Raji (cell line): Measurements from ENCODE around the gene ANK3.

Source experiments
- POLR2A ChIP-seq: IDR thresholded peaks from 2 replicates; pipeline ENCODE4 v1.6.1; 2011; ENCODE audit warnings: low read depth, low read length, control low read depth; ENCODE audit not compliant: insufficient read depth

Gene ANK3

DNA sequence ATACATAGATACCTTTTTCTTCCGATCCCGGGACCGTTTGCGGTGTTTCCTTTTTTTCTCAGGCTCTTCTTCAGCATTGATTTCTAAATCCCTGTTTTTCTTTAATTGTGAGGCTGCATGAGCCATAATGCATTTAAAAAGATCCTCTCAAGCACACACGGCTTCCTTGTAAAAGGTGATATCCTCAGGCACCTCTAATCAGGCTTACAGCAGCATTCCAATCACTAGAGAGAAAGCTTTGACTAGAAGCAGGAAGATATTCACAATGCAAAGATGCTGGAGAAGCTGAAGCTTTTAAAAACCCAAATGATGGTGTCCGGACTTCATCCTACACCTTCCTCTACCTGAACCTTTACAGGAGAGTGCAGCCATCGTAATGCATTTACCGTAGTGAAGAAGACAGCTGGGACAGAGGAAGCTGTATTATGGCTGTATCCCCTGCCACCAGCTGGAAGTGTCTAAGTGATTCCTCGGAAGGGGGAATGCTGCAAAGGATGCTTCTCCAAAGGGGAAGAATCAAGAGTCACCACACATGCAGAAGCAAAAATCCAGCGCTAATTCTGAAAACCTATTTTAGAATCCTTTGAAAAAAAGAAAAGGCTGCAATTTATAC, at the start of gene ANK3:
Gene ANK3 (minus strand): TSS at position 463 of the 613 bp plus-strand sequence. CDS start 337 bp downstream, at position 126.
- TF ChIP-seq POLR2A, result no peak

GRCh38 chr10:60434418-60435046, 44.9 kb upstream of the ANK3 start:
- TF ChIP-seq POLR2A, result no peak

DNA sequence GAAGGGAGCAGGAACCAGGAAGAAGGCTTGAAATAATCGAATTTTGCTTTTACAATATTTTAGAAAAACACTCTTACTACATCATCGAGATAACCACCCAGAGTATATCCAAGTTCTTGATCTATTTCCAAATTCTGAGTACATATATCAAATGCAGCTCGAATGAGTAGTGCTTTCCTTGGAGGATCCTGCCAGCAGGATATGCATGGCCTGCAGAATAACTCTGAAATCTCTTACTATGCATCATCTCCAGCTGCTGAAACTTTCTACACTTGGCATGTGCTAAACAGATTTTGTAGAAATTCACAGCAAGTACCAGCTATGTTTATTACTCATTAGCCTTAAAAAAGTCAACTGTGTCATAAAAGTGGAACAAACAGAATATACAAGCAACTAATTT, 44.0 kb upstream of the ANK3 start:
- no peak for TF ChIP-seq POLR2A

- no peak for TF ChIP-seq POLR2A
These were observed 41.3 kb upstream of the ANK3 start for GRCh38 chr10:60430836-60431597.

- TF ChIP-seq POLR2A, result no peak
These were observed 40.3 kb upstream of the ANK3 start for GRCh38 chr10:60430017-60430416.

GRCh38 chr10:60429084-60429849, 39.6 kb upstream of the ANK3 start:
- TF ChIP-seq POLR2A, result no peak

DNA sequence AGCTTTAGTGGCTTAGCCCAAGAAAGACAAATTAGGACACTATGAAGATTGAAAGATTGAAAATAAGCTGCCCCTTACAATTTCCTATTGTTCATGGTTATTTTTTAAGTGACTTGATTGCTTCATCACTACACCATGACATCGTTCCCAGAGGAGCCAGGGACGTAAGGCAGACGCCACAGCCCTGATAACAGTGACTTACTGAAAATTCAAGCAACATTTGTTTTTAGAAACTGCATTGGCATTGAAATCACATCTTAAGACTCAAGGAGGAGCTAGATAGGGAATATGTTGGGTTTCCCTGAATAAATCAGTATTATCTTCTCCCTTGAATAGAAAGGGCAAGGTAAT, 38.7 kb upstream of the ANK3 start:
- TF ChIP-seq POLR2A, result no peak

DNA sequence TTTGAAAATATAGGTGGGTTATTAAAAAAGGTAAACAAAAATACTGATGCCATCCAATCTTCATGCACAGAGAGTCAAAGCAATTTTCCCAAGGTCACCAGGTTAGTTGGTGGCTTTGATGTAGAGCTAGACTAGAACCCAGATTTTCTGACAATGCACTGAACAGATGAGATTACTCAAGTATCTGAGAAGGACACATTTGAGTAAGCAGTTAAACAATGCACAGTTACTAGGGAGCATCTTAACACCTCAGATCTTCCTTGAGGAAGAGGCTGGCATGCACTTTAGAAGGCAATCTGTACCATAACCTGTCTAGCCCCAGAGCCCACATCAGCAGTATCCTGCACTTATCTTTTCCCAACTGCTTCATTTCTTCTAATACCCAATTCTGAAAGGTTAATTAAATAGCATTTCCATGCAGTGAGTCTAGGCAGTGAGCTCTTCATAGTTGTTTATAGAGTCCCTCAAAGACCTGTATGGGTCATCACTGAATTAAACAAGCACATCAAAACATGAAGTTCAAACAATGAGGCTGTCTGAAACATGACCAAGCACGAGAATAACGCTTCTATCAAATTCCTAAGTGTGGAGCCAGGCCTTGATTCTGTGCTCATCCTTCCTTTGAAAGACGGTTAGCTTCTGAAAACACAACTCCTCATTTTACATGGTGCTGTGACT, 38.2 kb upstream of the ANK3 start:
- TF ChIP-seq POLR2A, result no peak

DNA sequence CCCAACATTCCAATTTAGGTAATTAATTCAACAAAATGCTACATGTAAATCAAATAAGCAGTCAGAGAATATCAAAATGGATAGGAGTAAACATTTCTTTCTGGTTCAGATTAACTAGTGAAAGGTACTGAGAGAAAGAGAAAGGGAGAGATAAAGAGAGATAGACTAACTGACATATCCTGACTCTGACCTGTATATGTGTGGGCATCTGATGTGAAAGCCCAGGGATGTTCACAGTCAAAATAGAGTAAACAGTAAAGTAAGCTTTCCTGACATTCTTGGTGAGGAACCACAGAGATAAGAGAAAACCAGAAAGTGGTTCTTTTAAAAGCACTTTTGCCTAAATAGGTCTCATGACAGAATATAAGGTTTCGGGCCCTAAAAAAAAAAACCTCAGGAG, 37.5 kb upstream of the ANK3 start:
- no peak for TF ChIP-seq POLR2A

- TF ChIP-seq POLR2A, result no peak
These were observed 36.8 kb upstream of the ANK3 start for GRCh38 chr10:60426425-60426824.

DNA sequence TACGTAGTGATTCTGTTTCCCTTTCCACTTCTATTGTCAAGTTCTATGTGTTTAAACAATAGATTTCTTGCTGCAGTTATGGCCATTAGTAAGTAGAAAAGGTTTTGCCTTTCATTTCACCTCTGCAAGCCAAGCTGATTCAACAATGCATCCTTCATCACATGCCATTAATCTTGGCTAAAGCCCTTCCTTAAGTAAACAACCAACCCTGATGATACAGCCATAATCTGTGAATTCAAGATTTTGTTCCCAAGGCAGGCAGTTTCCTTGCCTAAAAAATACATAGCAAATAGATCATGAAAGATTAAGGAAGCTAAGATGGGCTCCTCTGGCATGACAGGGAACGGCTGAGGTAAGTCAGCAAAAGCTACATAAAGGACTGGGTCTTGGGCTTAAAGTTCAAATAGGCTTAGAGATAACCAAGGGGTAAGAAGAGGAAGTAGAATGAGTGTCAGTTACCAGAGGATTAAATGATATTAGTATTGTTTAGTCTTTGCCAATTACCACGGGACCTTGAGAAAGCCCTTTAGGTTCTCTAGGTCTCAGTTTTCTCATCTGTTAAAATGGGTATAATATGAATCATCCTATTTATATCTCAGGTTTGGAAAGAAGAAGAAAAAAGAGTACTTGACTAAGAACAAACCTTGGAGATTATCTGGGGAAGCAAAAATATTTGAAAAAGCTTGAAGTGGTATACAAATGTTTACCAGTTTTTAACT, 35.9 kb upstream of the ANK3 start:
- TF ChIP-seq POLR2A, result no peak

DNA sequence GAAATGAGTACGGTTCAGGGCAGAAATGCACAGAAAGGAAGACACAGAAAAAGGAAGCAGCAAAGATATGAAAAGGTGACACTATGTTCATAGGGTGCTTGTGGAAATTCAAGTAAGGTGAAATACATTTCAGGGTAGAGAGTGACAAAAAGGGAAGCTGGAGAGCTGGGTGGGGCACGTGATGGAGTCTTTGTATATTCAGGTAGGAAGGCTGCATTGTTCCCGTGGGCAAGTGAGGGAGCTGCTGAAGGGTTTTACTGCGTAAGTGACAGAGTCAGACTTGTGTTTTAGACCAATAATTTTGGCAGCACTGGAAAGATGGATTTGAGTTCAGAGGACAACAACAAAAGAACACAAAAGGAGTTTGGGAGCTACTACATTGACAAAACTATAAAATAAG, 35.3 kb upstream of the ANK3 start:
- TF ChIP-seq POLR2A, result no peak

GRCh38 chr10:60423920-60424319, 34.2 kb upstream of the ANK3 start:
- no peak for TF ChIP-seq POLR2A

GRCh38 chr10:60422809-60423208, 33.1 kb upstream of the ANK3 start:
- TF ChIP-seq POLR2A, result no peak
